Right kidney (tissue), 9 donors: ENCODE data around the gene C1QA.

Experiments used
- DNase-seq: peaks from one replicate; pipeline ENCODE4 v3.0.0-alpha.2; 2016
- long read RNA-seq, 8 donors: transcript quantifications; one replicate each; lab custom pipeline, GENCODE V29; 2026

Gene C1QA, protein sequence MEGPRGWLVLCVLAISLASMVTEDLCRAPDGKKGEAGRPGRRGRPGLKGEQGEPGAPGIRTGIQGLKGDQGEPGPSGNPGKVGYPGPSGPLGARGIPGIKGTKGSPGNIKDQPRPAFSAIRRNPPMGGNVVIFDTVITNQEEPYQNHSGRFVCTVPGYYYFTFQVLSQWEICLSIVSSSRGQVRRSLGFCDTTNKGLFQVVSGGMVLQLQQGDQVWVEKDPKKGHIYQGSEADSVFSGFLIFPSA
- long read RNA-seq, donor 1, transcript C1QA-201 (3 exons, 1,143 nt) = major isoform, 7 of 15 reads
- long read RNA-seq, donor 1, partial matches to known transcripts = 6 of 15 reads
- long read RNA-seq, donor 1, other reads (novel, unspliced or antisense) = 0 of 15 reads
- long read RNA-seq, donor 2, transcript C1QA-201 (3 exons, 1,143 nt) = major isoform, 10 of 25 reads
- long read RNA-seq, donor 2, partial matches to known transcripts = 13 of 25 reads
- long read RNA-seq, donor 2, other reads (novel, unspliced or antisense) = 0 of 25 reads
- long read RNA-seq, donor 3, transcript C1QA-201 (3 exons, 1,143 nt) = major isoform, 5 of 5 reads
- long read RNA-seq, donor 3, partial matches to known transcripts = 0 of 5 reads
- long read RNA-seq, donor 3, other reads (novel, unspliced or antisense) = 0 of 5 reads
- long read RNA-seq, donor 4, partial matches to known transcripts = 0 of 2 reads
- long read RNA-seq, donor 4, other reads (novel, unspliced or antisense) = 0 of 2 reads
- long read RNA-seq, donor 5, transcript C1QA-201 (3 exons, 1,143 nt) = major isoform, 6 of 6 reads
- long read RNA-seq, donor 5, partial matches to known transcripts = 0 of 6 reads
- long read RNA-seq, donor 5, other reads (novel, unspliced or antisense) = 0 of 6 reads
- long read RNA-seq, donor 6, transcript C1QA-201 (3 exons, 1,143 nt) = major isoform, 16 of 16 reads
- long read RNA-seq, donor 6, partial matches to known transcripts = 0 of 16 reads
- long read RNA-seq, donor 6, other reads (novel, unspliced or antisense) = 0 of 16 reads
- long read RNA-seq, donor 7, transcript C1QA-201 (3 exons, 1,143 nt) = major isoform, 10 of 12 reads
- long read RNA-seq, donor 7, partial matches to known transcripts = 0 of 12 reads
- long read RNA-seq, donor 7, other reads (novel, unspliced or antisense) = 0 of 12 reads
- long read RNA-seq, donor 8, transcript C1QA-201 (3 exons, 1,143 nt) = major isoform, 9 of 10 reads
- long read RNA-seq, donor 8, partial matches to known transcripts = 0 of 10 reads
- long read RNA-seq, donor 8, other reads (novel, unspliced or antisense) = 0 of 10 reads

DNA sequence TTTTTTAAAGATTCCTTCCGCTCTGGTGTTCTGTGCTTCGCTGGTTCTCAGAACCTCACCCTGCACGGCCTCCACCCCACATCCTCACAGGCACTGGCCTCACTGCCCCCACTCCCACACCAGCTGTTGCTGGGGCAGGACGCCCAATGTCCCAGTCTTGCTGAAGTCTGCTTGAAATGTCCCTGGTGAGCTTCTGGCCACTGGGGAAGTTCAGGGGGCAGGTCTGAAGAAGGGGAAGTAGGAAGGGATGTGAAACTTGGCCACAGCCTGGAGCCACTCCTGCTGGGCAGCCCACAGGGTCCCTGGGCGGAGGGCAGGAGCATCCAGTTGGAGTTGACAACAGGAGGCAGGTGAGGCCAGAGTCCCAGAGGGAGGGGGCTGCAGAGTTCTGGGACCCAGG lies at the start of gene C1QA:
C1QA (plus strand) TSS at position 276 of the 400 bp plus-strand sequence. CDS start 989 bp downstream, outside the sequence.
- DNase-seq = no peak

DNA sequence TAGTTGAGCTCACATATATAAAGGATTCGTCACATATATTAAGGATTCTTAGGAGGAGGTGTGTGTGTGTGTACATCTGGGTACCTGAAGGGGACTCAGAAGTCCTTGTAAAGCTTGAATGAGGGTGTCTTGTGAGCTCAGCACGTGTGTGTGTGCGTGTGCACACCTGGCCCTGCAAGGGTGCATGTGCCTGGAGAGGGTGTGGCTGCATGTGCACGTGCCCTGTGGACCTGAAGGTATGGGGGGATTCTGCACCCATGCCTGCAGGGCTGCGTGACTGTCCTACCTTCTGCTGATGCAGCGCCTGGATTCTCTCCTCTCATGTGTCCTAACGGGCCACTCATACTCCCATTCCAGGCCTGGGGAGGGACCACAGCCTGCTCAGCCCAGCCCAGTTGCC lies 49.2 kb upstream of the C1QA start:
- no peak for DNase-seq

- no peak for DNase-seq
Measured at GRCh38 chr1:22588899-22589422, 47.5 kb upstream of the C1QA start.

- DNase-seq = no peak
Measured at GRCh38 chr1:22591576-22591975, 44.9 kb upstream of the C1QA start.

DNA sequence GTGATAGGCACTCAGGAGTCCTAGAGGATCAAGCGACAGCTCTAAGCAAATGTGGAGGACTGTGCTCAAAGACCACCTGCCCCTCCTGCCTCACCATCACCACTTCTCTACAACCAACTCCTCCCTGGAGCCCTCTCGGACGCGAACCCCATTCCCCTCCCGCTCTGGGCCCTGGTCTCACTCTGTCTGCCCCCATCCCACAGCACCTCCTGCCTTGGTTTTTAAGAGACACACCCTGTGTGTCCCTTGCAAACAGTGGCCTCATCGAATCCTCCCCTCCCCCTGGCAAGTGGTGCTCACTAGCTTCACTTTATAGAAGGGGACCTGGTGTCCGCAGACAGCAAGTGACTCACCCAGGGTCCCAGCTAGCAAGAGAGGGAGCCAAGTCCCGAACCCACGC lies 44.4 kb upstream of the C1QA start:
- DNase-seq = no peak

DNA sequence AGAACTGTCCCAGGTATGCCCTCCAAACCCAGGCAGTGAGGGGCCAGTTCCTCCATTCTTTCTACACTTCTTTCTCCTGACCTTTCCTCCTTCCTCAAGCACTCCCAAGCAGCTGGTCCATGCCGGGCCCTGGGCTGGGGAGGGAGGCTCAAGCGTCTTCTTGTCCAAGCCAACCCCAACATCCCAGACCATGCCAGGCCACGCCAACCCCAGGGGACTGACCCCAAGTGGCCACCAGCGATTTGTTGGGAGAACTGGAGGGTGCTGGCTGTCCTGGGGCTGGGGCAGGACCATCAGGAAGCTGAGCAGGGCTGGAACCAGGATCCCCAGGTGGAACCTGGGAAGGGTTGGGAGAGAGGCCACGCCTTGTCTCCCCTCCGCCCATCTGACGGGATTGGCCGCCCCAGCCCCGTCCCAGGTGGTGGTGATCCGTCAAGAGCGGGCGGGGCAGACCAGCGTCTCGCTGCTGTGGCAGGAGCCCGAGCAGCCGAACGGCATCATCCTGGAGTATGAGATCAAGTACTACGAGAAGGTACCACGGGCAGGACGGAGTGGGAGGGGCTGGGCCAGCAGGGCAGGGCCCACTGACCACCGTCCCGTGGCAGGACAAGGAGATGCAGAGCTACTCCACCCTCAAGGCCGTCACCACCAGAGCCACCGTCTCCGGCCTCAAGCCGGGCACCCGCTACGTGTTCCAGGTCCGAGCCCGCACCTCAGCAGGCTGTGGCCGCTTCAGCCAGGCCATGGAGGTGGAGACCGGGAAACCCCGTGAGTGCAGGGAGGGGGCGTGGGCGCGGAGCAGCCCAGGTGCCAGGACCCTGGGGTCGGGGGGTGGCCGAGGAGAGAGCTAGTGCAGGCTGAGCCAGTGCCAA lies 43.3 kb upstream of the C1QA start:
- no peak for DNase-seq

DNA sequence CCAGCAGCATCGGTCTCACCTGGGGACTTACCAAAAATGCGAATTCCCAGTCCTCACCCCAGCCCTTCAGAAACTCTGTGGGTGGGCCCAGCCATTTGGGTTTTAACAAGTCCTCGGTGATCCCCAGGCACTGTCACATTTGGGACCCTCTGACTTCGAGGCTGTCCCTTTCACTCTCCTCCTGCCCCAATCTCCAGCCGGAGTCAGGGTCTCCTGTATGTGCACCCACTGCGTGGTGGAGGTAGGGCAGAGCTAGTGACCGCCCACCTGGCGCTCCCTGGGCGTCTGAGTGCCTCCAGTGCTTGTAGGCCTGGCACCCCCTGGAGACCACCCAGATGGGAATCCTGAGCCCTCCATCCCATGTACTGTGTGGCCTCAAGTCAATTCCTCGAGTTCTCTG lies 42.0 kb upstream of the C1QA start:
- no peak for DNase-seq

DNA sequence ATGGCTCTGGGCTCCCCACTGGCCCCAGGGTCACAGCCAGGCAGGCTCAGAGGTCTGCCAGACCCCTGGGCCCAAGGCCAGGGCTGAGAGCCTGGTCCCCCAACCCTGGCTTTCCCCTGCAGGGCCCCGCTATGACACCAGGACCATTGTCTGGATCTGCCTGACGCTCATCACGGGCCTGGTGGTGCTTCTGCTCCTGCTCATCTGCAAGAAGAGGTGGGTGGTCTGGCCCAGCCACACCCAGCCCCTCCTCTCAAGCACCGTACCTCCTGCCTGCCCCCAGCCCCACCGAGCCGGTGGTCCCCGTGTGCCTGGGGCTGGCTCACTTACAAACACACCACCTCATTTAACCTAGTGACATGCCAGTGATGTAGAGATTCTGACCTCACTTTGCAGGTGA lies 41.3 kb upstream of the C1QA start:
- no peak for DNase-seq

GRCh38 chr1:22597301-22597965 lies 39.0 kb upstream of the C1QA start:
- DNase-seq = no peak

GRCh38 chr1:22597996-22598395 lies 38.4 kb upstream of the C1QA start:
- no peak for DNase-seq

DNA sequence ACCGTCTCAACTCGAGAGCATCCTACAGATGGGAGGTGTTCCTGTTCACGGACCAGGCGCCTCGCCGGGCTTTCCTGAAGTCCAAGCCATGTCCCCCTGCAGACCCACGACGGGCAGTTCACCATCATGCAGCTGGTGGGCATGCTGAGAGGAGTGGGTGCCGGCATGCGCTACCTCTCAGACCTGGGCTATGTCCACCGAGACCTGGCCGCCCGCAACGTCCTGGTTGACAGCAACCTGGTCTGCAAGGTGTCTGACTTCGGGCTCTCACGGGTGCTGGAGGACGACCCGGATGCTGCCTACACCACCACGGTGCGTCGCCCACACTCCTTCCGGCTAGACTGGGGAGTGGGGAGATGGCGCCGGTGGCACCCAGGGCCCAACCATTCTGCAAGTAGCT lies 37.7 kb upstream of the C1QA start:
- DNase-seq = no peak

DNA sequence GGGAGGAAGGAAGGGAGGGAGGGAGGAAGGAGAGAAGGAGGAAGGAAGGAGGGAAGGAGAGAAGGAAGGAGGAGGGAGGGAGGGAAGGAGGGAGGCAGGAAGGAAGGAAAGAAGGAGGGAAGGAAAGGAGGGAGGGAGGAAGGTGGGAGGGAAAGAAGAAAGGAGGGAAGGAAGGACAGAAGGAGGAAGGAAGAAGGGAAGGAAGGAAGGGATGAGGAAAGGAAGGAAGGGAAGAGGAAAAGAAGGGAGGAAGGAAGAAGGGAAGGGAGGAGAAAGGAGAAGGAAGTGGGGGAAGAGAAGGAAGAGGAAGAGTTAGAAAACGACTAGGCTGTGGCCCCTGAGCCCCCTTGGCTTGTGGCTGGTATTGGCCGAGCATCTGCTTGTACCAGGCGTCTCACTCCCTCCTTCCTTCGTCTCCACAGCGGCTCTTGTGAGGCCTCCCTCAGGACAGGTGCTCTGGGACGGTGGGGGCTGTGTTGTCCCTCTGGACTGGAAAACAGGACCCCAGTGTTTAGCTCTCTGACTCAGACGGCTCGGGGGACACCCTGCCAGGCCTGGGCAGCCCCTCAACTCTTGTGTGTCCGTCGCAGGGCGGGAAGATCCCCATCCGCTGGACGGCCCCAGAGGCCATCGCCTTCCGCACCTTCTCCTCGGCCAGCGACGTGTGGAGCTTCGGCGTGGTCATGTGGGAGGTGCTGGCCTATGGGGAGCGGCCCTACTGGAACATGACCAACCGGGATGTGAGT lies 36.2 kb upstream of the C1QA start:
- no peak for DNase-seq

GRCh38 chr1:22600817-22601605 lies 35.4 kb upstream of the C1QA start:
- no peak for DNase-seq

GRCh38 chr1:22601610-22602009 lies 34.8 kb upstream of the C1QA start:
- no peak for DNase-seq

DNA sequence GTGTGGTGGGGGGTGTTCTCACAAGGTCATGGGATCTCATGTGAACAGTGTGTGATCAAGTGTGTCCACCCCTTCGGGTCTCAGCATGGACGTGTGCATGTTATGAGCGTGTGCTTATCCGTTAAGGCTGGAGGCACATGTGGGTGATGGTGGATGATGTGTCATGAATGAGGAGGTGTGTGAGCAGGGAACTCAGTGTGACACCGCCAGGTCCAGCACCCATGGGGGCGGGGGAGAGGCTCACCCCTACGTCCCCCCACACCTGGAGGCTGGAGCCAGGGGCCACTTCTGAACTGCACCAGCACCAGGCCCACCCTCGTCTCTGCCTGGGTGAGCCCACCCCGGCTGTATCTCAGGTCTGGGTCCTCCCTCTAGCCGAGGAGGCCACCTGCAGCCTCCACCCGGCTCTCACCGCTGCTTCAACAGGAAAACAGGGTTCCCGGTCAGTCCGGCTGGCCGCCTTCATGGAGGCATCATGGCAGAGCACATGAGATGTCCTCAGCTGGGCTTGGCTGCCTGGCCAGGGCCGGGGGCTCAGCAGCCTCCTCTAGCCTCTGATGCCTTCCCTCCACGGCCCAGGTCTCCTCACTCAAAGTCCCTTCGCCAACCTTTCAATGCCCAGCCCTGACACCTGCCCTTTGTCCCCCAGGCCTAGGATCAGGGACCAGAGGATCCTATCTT lies 34.2 kb upstream of the C1QA start:
- no peak for DNase-seq

- no peak for DNase-seq
Measured at GRCh38 chr1:22606161-22606560, 30.3 kb upstream of the C1QA start.

DNA sequence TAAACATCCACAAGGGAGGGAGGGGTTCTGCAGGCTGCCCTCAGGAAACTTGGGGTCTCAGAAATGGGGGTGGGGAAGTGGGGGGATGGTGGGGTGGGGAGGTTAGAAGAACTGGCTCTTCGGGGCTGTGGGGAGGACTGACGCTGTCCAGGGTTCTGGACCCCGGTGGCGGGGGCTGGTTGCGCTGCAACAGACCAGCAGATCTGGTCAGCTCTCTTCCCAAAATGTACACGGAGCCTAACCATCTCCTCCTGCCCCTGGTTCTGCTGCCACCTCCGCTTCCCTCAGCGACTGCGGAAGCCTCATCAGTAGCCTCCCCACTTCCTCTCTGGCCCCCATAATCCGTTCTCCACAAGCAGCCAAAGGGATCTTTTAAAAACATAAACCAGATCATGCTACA lies 29.3 kb upstream of the C1QA start:
- DNase-seq = no peak

GRCh38 chr1:22608361-22608760 lies 28.1 kb upstream of the C1QA start:
- no peak for DNase-seq

DNA sequence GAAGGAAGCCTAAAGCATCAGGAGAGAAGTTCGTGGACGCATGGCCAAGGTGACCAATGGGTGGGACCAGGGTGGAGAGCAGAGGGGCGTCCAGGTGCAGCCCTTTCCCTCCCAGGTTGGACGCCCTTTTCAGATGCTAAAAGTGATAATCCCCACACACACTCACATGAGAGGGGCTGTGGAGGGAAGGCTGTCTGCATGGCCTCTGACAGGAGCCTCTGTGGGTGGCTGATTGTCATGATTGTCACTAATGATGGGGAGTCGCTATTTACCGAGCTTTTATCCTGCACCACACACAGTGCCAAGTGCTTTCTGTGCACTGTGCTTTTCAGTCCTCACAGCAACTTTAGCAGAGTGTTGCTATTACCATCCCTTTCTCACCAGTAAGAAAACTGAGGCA lies 27.1 kb upstream of the C1QA start:
- DNase-seq = no peak
